ENCODE results near the gene FAM83D.
"Not testable (repeated sequence)": the region's sequence is repeated elsewhere in the genome, so short reads cannot be mapped to it uniquely, and the experiment has no call there.

Gene FAM83D

DNA sequence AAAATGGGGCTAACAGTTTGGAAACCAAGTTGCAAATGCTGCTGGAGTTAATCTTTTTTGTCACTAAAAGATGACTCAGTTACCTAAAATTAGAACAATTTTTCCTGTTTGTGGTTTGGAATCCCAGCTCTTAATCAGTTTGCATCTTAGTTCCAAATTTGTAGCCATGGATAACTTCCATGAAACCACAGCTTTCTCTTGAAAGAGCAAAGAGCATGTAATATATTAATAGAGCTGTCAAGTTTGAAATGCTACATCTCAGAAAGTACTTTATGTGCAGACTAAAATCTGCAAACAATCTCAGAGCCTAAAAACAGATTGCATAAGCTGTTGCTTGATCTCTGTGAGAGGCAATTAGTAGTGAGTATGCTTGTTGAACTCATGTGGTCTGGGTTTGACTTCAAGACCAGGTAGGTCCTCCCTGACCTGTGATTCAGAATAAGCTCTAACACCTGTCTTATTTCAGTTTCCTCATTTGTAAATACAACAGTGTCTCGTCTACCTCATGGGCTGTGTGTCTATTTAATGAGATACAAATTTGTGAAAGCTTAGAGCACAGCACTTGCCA lies 59.5 kb downstream of the FAM83D start:
- Mint-ChIP-seq H3K36me3 (ENCODE audit: low read depth) (peaks cover 59% of the 10 kb centered on the region), H3K27ac (no peak overlapping the region), H3K9me3 (no peaks in the 10 kb centered on the region), H3K4me3 (no peak overlapping the region), H3K4me1 (ENCODE audit: low read depth) (peaks cover 18% of the 10 kb centered on the region), H3K27me3 (no peaks in the 10 kb centered on the region)

DNA sequence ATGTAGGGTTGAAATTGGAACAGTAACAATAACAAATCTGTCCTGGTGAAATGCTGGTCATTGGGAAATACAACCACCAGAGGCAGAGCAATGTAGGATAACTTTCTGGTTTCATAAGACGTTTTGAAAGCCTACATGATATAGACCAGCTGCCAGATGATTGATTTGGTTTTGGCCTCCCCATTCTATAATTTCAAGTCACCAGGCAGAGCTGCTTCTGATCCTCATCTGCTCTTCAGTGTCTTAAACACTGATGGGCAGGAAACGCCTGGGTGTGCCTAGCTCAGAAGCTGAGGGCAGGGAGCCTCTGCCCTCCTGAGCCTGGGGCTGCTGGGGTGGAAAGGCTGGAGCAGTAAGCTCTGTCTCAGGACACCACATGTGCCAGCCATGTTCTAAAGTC lies 60.4 kb downstream of the FAM83D start:
- Mint-ChIP-seq H3K4me1 (ENCODE audit: low read depth) (peaks cover 13% of the 10 kb centered on the region), H3K27ac (no peak overlapping the region), H3K27me3 (no peaks in the 10 kb centered on the region), H3K36me3 (ENCODE audit: low read depth) (peaks cover 55% of the 10 kb centered on the region), H3K9me3 (no peaks in the 10 kb centered on the region), H3K4me3 (no peak overlapping the region)

DNA sequence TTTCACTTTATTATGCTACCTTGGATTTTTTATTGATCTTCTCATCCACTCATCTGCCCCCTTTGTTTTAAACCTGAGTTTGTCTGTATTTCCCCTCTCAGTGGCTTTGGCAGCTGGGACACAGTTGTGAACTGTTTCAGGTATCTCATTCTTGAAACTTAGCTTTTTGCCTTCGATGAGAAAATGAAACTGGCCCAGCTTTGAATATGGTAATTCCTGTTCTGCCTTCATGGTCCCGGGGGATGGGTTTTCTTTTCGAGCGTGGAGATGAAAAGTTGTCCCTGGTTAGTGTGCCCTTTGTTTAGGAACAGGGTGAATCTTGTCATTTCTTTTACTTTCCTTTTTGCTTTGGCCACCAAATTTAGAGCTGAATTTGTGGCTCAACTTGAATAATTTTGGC lies 61.6 kb downstream of the FAM83D start:
- Mint-ChIP-seq H3K27ac (peak overlapping the region; percentile 50), H3K9me3 (no peaks in the 10 kb centered on the region), H3K36me3 (ENCODE audit: low read depth) (peaks cover 56% of the 10 kb centered on the region), H3K4me3 (peak overlapping the region; percentile 2), H3K27me3 (no peaks in the 10 kb centered on the region), H3K4me1 (ENCODE audit: low read depth) (peaks cover 13% of the 10 kb centered on the region)

DNA sequence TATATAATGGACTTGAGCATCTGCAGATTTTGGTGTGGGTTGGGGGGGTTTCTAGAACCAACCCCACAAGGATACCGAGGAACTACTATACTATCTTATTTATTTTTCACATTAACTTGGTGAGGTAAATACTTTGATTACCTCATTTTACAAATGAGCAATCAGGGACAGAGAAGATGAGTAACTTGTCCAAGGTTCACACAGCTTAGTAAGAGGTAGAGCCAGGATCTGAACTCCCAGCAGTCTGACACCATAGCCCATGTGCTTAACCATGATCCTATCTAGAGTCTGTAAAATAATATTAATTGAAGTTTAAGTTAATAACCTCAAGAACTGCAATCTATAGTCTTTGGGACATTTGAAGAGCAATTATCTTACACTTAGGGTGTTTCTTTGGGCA lies 64.5 kb downstream of the FAM83D start:
- Mint-ChIP-seq H3K4me3 (no peak overlapping the region), H3K36me3 (ENCODE audit: low read depth) (peaks cover 63% of the 10 kb centered on the region), H3K27ac (no peak overlapping the region), H3K9me3 (no peaks in the 10 kb centered on the region), H3K4me1 (ENCODE audit: low read depth) (peaks cover 13% of the 10 kb centered on the region), H3K27me3 (no peaks in the 10 kb centered on the region)

DNA sequence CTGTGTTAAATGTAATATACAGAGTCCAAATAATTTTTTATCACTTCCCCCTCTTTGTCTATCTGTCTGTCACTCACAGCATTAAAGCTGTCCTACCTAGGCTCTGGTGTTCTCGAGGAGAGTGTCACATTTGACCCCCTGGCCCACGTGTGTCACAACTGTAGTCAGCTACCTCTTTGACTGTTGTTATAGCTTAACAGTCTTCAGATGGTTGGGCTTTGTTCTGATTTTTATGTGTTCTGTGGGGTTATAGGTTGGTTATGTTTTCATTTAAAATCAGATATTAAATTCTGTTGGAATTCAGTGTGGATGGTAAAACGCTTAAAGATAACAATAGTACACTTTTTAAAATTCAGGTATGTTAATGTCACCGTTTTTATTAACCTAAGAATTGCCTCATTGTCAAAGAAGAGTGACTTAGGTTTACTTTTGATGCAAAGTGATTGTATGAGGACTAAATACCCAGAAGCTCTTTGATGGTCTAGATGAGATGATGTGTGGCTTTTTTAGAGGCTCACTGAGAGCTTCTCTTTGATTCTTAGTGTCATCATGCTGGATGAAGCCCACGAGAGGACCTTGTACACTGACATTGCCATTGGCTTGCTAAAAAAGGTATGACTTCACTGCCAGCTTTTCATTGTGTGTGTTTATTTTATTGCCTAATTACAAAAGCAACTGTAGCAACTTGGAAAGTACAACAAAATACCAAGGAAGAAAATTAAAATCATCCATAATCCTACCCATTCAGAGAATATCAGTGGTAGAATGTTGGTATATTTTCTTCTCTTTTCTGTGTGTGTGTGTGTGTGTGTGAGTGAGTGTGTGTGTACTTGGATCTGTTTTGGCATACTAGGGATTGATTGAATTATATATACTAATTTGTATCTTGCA lies 65.8 kb downstream of the FAM83D start:
- Mint-ChIP-seq H3K27me3 (no peaks in the 10 kb centered on the region), H3K9me3 (no peaks in the 10 kb centered on the region), H3K4me3 (no peak overlapping the region), H3K36me3 (ENCODE audit: low read depth) (peaks cover 69% of the 10 kb centered on the region), H3K4me1 (ENCODE audit: low read depth) (peaks cover 20% of the 10 kb centered on the region), H3K27ac (no peak overlapping the region)

DNA sequence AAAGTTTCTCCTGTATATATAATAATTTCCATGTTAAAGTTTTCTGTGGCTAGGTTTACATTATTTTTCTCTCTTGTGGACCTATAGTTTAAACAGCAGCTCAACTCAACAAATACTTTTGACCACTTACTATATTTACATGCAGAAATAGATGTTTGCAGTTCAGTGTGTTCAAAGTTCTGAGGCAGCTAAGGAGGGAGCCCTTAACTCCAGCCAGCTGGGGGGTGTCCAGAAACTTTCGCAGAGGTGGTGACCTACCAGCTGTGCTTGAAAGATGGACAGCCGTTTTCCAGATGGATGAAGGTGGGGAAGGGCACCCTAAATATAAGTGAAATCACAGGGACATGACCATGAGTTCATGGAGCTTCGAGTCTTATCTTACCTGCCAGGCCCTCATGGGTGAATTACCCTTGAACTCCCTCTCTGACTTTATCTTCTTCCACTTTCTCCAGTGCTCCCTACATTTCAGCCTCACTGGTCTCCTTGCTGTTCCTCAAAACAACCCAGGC lies 69.4 kb downstream of the FAM83D start:
- no peaks in the 10 kb centered on the region for H3K9me3 Mint-ChIP-seq
- H3K27ac Mint-ChIP-seq: no peak overlapping the region
- peaks cover 37% of the 10 kb centered on the region for H3K4me1 Mint-ChIP-seq (ENCODE audit: low read depth)
- H3K4me3 Mint-ChIP-seq: no peak overlapping the region
- no peaks in the 10 kb centered on the region for H3K27me3 Mint-ChIP-seq
- peaks cover 77% of the 10 kb centered on the region for H3K36me3 Mint-ChIP-seq (ENCODE audit: low read depth)

DNA sequence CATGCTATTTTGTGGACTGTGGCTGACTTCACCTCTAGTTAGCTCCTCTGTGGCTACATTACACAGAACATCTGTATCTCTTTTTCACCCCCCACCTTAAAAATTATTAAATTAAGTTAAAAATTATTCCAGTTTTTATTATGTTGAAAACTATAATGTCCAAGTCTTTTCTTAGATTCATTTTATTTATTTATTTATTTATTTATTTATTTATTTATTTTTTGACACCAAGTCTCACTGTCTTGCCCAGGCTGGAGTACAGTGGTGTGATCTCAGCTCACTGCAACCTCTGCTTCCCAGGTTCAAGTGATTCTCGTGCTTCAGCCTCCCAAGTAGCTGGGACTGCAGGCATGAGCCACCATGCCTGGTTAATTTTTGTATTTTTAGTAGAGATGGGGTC lies 70.6 kb downstream of the FAM83D start:
- not testable (repeated sequence) for H3K4me3 Mint-ChIP-seq, H3K9me3 Mint-ChIP-seq, H3K27ac Mint-ChIP-seq, H3K27me3 Mint-ChIP-seq
- peaks cover 80% of the 10 kb centered on the region for H3K36me3 Mint-ChIP-seq (ENCODE audit: low read depth)
- H3K4me1 Mint-ChIP-seq (ENCODE audit: low read depth): peaks cover 37% of the 10 kb centered on the region

DNA sequence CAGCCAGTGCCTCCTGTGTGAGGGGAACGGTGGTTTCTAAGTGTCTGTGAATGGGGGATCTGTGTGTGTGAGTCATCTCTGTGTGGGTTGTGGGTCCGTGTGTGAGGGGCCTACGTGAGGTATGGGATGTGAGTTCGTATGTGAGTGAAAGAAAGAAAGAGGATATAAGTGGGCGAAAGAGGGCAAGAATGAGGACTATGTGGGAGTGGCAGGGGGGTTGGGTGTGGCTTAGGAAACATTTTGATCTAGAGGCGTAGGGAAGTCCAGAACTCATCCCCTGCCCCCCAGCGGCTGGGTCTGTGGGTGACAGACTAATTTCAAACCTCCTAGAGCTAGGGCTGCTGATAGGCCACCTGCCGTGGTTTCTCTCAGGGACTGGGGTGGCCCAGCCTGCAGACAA lies 71.4 kb downstream of the FAM83D start:
- Mint-ChIP-seq H3K27me3 (no peaks in the 10 kb centered on the region), H3K4me1 (ENCODE audit: low read depth) (peaks cover 37% of the 10 kb centered on the region), H3K9me3 (no peaks in the 10 kb centered on the region), H3K36me3 (ENCODE audit: low read depth) (peaks cover 79% of the 10 kb centered on the region), H3K4me3 (peak overlapping the region; percentile 65), H3K27ac (peak overlapping the region; percentile 64)

DNA sequence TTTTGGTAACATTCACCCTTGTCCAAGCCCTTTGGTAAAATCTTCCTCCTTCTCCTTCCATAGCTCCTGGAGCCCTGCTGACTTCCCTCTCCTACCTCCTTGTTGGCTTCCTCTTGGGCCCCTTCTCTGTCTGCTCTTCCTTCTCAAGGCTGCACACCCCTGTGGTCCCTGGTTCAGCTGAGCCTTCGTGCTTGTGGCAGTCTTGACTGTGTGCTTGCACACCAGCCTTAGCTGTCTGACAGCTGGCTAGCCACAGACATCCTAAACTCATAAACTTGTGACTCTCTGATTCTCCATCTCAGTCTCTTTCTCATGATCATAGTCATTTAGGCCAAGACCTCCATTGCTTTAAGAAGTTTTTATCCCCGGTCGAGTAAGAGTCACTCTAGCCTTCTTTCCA lies 73.0 kb downstream of the FAM83D start:
- H3K27ac Mint-ChIP-seq: peak overlapping the region; percentile 81
- peaks cover 37% of the 10 kb centered on the region for H3K4me1 Mint-ChIP-seq (ENCODE audit: low read depth)
- no peaks in the 10 kb centered on the region for H3K27me3 Mint-ChIP-seq
- peak overlapping the region; percentile 0 for H3K4me3 Mint-ChIP-seq
- peaks cover 86% of the 10 kb centered on the region for H3K36me3 Mint-ChIP-seq (ENCODE audit: low read depth)
- H3K9me3 Mint-ChIP-seq: no peaks in the 10 kb centered on the region

DNA sequence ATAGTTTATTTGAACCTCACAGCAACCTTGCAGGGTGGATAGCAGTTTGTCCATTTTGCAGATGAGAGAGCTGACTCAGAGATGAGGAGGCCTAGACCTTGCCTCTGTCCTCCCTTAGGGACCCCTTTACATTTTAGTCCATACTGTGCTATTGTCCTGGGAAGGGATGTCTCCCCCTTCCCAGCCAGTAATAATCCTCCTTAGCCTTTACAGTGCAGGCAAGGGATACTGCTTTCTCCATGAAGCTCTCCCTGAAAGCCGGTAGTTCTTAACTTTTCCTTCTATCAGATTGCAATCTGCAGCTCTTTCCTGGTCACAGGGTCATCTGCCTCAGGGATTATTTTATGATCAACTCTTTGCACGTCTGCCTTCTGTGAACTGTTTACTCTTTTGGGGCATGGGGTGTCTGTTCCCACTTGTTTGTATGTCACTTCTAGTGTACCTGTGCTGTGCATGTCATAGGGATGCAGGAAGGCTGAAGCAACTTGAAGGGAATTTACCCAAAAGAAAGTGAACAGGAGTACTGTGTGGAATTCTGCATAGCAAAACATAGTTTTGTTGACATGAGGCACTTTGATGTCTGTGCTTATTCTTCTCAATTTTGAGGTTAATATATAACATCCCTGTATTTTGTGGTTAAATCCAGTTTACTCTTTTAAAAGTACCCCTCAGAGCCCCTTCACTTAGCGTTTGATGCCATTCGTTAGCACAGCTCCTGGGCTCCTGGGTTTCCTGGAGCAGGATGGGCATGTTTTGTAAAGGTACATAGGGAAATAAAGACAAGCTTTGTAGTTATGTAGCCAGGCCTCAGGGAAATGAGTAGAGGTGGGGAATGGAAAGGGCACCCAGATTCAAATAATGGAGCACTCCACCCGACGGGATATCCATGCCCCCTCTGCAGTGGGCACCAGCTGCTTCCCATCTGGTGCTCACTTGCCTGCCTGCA lies 74.0 kb downstream of the FAM83D start:
- Mint-ChIP-seq H3K36me3 (ENCODE audit: low read depth) (peaks cover 83% of the 10 kb centered on the region), H3K27me3 (no peaks in the 10 kb centered on the region), H3K4me3 (no peak overlapping the region), H3K9me3 (no peaks in the 10 kb centered on the region), H3K27ac (no peak overlapping the region), H3K4me1 (ENCODE audit: low read depth) (peaks cover 37% of the 10 kb centered on the region)
